ENCODE measurements around the gene ICE2. TPM values are rescaled to one million over a fixed set of nuclear protein-coding genes. Genes with fewer than 3 reads are reported as not detected.

ICE2 gene
- total RNA-seq, 2 experiments from 2014 or later: 66.0 to 71.3 TPM

DNA sequence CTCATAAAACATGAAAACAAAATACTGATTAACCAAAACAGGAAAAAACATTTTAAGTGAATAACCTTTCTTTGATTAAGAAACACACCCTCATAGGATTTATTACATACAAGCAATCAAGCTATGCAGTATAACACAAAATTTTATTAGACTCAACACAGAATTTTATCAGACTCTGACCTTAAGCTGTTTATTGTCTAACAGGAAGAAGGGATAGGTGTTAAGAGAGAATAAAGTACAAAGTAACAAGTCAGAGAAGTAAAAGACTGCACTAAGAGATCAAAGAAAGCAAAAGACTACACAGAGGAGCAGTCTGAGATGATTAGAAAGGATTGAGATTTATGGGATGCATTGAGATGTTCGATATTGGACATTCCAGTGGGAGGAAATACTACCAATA lies 37.6 kb downstream of the ICE2 start:
- H3K27me3 Mint-ChIP-seq: no peaks in the 10 kb centered on the region
- no peaks in the 10 kb centered on the region for H3K4me1 Mint-ChIP-seq (ENCODE audit: low read depth)
- ChIA-PET POLR2A (no interaction called here), CTCF (interaction anchor here (0.7 to 3.9 kb wide), 4 partner anchors 9 to 491 kb away, joined by 3 to 18 read pairs (median 4); no protein-coding TSS in a partner anchor)
- no peak overlapping the region for H3K27ac Mint-ChIP-seq
- H3K9me3 Mint-ChIP-seq: no peaks in the 10 kb centered on the region
- peaks cover 10% of the 10 kb centered on the region for H3K36me3 Mint-ChIP-seq
- intact Hi-C loops (cut with micrococcal nuclease): no loop called here
- DNase-seq: no peak
- H3K4me3 Mint-ChIP-seq: no peak overlapping the region

DNA sequence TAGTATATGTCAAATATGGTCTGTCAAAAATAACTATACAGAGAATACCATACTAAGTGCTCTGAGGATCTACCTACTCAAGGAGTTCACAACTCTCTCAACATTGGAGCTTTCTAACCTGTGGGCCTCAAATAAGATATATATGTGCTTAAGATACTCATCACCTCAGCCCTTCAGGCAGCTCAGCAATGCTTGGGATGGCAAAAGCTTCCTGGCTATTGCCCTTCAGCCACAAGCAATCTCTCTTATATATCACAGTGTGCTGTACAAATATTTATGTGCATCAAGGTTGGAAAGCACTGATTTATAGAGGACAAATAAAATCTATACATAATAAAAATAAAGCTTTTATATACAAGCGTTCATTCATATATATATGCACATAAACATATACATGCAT lies 40.3 kb downstream of the ICE2 start:
- CTCF ChIA-PET: interaction anchor here (0.6 kb wide), 1 partner anchor 28 kb away, joined by 3 read pairs; no protein-coding TSS in a partner anchor
- intact Hi-C loops (cut with micrococcal nuclease): no loop called here
- no peaks in the 10 kb centered on the region for H3K9me3 Mint-ChIP-seq
- H3K4me1 Mint-ChIP-seq (ENCODE audit: low read depth): no peaks in the 10 kb centered on the region
- POLR2A ChIA-PET: no interaction called here
- no peak for DNase-seq
- H3K4me3 Mint-ChIP-seq: no peak overlapping the region
- peaks cover 12% of the 10 kb centered on the region for H3K36me3 Mint-ChIP-seq
- H3K27ac Mint-ChIP-seq: no peak overlapping the region
- no peaks in the 10 kb centered on the region for H3K27me3 Mint-ChIP-seq

- POLR2A ChIA-PET: no interaction called here
These were observed 50.0 kb downstream of the ICE2 start for GRCh38 chr15:60428935-60429334.

GRCh38 chr15:60426870-60427508 lies 52.0 kb downstream of the ICE2 start:
- ChIA-PET POLR2A (no interaction called here), CTCF (interaction anchor here (1.3 kb wide), 1 partner anchor 68 kb away, joined by 8 read pairs; no protein-coding TSS in a partner anchor)
- Mint-ChIP-seq H3K27me3 (no peaks in the 10 kb centered on the region), H3K4me1 (ENCODE audit: low read depth) (peaks cover 14% of the 10 kb centered on the region), H3K9me3 (no peaks in the 10 kb centered on the region), H3K36me3 (peaks cover 14% of the 10 kb centered on the region), H3K4me3 (no peak overlapping the region), H3K27ac (no peak overlapping the region)
- intact Hi-C loops (cut with micrococcal nuclease): no loop called here
- DNase-seq: no peak

More at GRCh38 chr15:60428935-60429334, 50.0 kb downstream of the ICE2 start:
- Mint-ChIP-seq H3K27me3 (no peaks in the 10 kb centered on the region), H3K4me3 (no peak overlapping the region), H3K27ac (no peak overlapping the region), H3K9me3 (no peaks in the 10 kb centered on the region), H3K4me1 (ENCODE audit: low read depth) (peaks cover 9% of the 10 kb centered on the region), H3K36me3 (peaks cover 8% of the 10 kb centered on the region)
- CTCF ChIA-PET: no interaction called here
- intact Hi-C loops (cut with micrococcal nuclease): no loop called here
- DNase-seq: no peak

- Mint-ChIP-seq H3K4me3 (no peak overlapping the region), H3K36me3 (peaks cover 11% of the 10 kb centered on the region), H3K4me1 (ENCODE audit: low read depth) (peaks cover 14% of the 10 kb centered on the region), H3K27me3 (no peaks in the 10 kb centered on the region), H3K9me3 (no peaks in the 10 kb centered on the region), H3K27ac (no peak overlapping the region)
- CTCF ChIA-PET: interaction anchor here (1.2 kb wide), 1 partner anchor 66 kb away, joined by 3 read pairs; no protein-coding TSS in a partner anchor
- intact Hi-C loops (cut with micrococcal nuclease): no loop called here
- POLR2A ChIA-PET: no interaction called here
- no peak for DNase-seq
These were observed 53.5 kb downstream of the ICE2 start for GRCh38 chr15:60425461-60425860.

GRCh38 chr15:60424006-60424405 lies 54.9 kb downstream of the ICE2 start:
- intact Hi-C loops (cut with micrococcal nuclease): no loop called here
- peaks cover 19% of the 10 kb centered on the region for H3K4me1 Mint-ChIP-seq (ENCODE audit: low read depth)
- POLR2A ChIA-PET: no interaction called here
- DNase-seq: no peak
- H3K9me3 Mint-ChIP-seq: no peaks in the 10 kb centered on the region
- peaks cover 14% of the 10 kb centered on the region for H3K36me3 Mint-ChIP-seq
- H3K27me3 Mint-ChIP-seq: no peaks in the 10 kb centered on the region
- no peak overlapping the region for H3K27ac Mint-ChIP-seq
- CTCF ChIA-PET: no interaction called here
- H3K4me3 Mint-ChIP-seq: no peak overlapping the region

GRCh38 chr15:60423537-60423936 lies 55.4 kb downstream of the ICE2 start:
- Mint-ChIP-seq H3K9me3 (no peaks in the 10 kb centered on the region), H3K36me3 (peaks cover 14% of the 10 kb centered on the region), H3K27me3 (no peaks in the 10 kb centered on the region), H3K4me1 (ENCODE audit: low read depth) (peaks cover 19% of the 10 kb centered on the region), H3K4me3 (no peak overlapping the region), H3K27ac (no peak overlapping the region)
- ChIA-PET CTCF (no interaction called here), POLR2A (no interaction called here)
- intact Hi-C loops (cut with micrococcal nuclease): no loop called here
- DNase-seq: peak; percentile 17

DNA sequence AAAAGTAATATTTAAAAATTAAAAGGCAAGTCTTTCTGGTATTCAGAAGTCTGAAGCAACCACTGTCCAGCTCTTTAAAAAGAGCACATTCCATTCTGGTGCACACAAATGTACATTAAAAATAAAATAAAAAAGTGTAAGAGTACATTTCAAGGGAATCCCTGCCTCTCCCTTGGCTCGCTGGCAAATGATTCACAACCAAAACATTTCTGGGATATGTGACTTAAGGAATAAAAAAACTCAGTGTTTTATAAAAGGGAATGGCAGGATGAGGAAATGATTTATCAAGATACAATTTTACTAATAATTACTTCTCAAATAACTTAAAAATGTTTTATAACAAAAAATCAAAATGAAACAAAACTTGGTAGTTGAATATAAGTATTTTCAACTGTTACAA lies 57.4 kb downstream of the ICE2 start:
- ChIA-PET CTCF (no interaction called here), POLR2A (no interaction called here)
- Mint-ChIP-seq H3K4me3 (no peak overlapping the region), H3K9me3 (no peaks in the 10 kb centered on the region), H3K27ac (no peak overlapping the region), H3K27me3 (no peaks in the 10 kb centered on the region), H3K36me3 (peaks cover 14% of the 10 kb centered on the region), H3K4me1 (ENCODE audit: low read depth) (peaks cover 12% of the 10 kb centered on the region)
- intact Hi-C loops (cut with micrococcal nuclease): no loop called here
- DNase-seq: no peak

DNA sequence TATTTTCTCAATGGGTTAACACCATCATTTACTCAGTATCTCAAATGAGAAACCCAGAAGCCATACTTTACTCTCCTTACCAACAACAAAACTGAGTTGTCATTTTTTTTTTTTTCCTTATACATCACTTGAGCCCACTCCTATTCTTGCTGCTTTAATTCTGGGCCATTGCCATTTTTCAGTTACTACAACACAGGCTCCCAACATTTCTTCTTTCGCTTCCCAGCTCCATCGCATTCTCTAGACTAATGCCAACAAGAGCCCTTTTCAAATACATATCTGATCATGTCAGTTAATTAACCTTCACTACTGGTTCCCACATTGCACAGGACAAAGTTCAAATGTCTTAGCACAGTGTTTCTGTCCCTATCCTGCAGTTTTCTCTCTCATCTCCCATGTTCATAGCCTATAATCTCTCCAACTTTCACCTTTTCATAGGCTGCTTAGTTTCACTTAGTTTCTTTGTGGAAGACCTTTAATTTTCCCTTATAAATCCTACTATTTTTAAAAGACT lies 58.7 kb downstream of the ICE2 start:
- H3K27me3 Mint-ChIP-seq: no peaks in the 10 kb centered on the region
- intact Hi-C loops (cut with micrococcal nuclease): no loop called here
- no peaks in the 10 kb centered on the region for H3K9me3 Mint-ChIP-seq
- peaks cover 15% of the 10 kb centered on the region for H3K36me3 Mint-ChIP-seq
- ChIA-PET CTCF (no interaction called here), POLR2A (no interaction called here)
- H3K27ac Mint-ChIP-seq: no peak overlapping the region
- peaks cover 12% of the 10 kb centered on the region for H3K4me1 Mint-ChIP-seq (ENCODE audit: low read depth)
- no peak for DNase-seq
- H3K4me3 Mint-ChIP-seq: no peak overlapping the region

- Mint-ChIP-seq H3K27me3 (no peaks in the 10 kb centered on the region), H3K4me3 (no peak overlapping the region), H3K9me3 (no peaks in the 10 kb centered on the region), H3K27ac (no peak overlapping the region), H3K4me1 (ENCODE audit: low read depth) (peaks cover 12% of the 10 kb centered on the region), H3K36me3 (peaks cover 15% of the 10 kb centered on the region)
- POLR2A ChIA-PET: no interaction called here
- CTCF ChIA-PET: no interaction called here
- no peak for DNase-seq
- intact Hi-C loops (cut with micrococcal nuclease): no loop called here
These were observed 59.2 kb downstream of the ICE2 start for GRCh38 chr15:60419753-60420152.

DNA sequence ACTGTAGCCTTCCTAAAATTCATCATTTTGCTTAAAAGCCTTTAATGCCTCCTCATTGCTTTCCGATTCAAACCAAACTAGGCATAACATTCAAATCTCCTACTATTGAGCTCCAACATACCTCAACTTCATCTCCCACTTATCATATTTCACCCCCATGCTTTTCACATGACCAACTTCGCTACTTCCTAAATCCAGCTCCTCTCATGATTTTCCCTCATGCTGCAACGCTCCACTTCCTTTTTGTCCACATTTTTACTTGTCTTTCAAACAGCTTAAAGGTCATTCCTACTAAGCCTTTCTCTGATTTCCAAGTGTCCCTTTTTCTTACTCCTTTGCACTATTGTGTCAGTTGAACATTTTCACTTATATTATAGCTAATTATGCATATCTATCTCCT lies 60.8 kb downstream of the ICE2 start:
- Mint-ChIP-seq H3K9me3 (no peaks in the 10 kb centered on the region), H3K27ac (no peak overlapping the region), H3K36me3 (peaks cover 10% of the 10 kb centered on the region), H3K4me1 (ENCODE audit: low read depth) (peaks cover 5% of the 10 kb centered on the region), H3K27me3 (no peaks in the 10 kb centered on the region), H3K4me3 (no peak overlapping the region)
- intact Hi-C loops (cut with micrococcal nuclease): no loop called here
- no peak for DNase-seq
- CTCF ChIA-PET: no interaction called here
- POLR2A ChIA-PET: interaction anchor here (0.6 kb wide), 1 partner anchor 20 kb away, joined by 4 read pairs; no protein-coding TSS in a partner anchor

- Mint-ChIP-seq H3K4me3 (no peak overlapping the region), H3K4me1 (ENCODE audit: low read depth) (peaks cover 5% of the 10 kb centered on the region), H3K36me3 (peaks cover 7% of the 10 kb centered on the region), H3K27me3 (no peaks in the 10 kb centered on the region), H3K9me3 (no peaks in the 10 kb centered on the region), H3K27ac (no peak overlapping the region)
- ChIA-PET CTCF (no interaction called here), POLR2A (no interaction called here)
- intact Hi-C loops (cut with micrococcal nuclease): no loop called here
- DNase-seq: no peak
These were observed 61.8 kb downstream of the ICE2 start for GRCh38 chr15:60417112-60417511.

- intact Hi-C loops (cut with micrococcal nuclease): no loop called here
- POLR2A ChIA-PET: no interaction called here
These were observed 62.5 kb downstream of the ICE2 start for GRCh38 chr15:60416484-60416883.

More at GRCh38 chr15:60416484-60416883, 62.5 kb downstream of the ICE2 start:
- Mint-ChIP-seq H3K36me3 (peaks cover 7% of the 10 kb centered on the region), H3K27ac (no peak overlapping the region), H3K27me3 (no peaks in the 10 kb centered on the region), H3K4me1 (ENCODE audit: low read depth) (peaks cover 5% of the 10 kb centered on the region), H3K4me3 (no peak overlapping the region), H3K9me3 (no peaks in the 10 kb centered on the region)
- CTCF ChIA-PET: no interaction called here
- no peak for DNase-seq

Measured in activated CD4-positive, alpha-beta memory T cell treated with anti-CD3 and anti-CD28 coated beads for 36 hours (primary cell).